K562 (cell line): ENCODE measurements around the gene LIF. TPM values are rescaled to one million over a fixed set of nuclear protein-coding genes. Genes with fewer than 3 reads are reported as not detected.

Experiments
- ATAC-seq: fragments of 200-7000 bp; cut with Tn5 transposase; 3 replicates; pipeline ENCODE4 v1.9.1; 2020; ENCODE audit warnings: moderate library complexity
- BruUV-seq: library from RNA; stranded (reverse); fragments of 400-500 nt; replicated peaks from 2 replicates; lab custom pipeline; 2021; lab: Mats Ljungman, UMichigan
- CTCF ChIA-PET: fragments of 300-600 bp; formaldehyde crosslinking; extraction: SDS; loops from one replicate; lab custom pipeline; 2021; ENCODE audit warnings: low intra/inter-chr PET ratio; lab: Yijun Ruan, JAX
- POLR2A ChIA-PET: fragments of 300-600, 350-650 bp; sonication (Branson Sonifier 250); formaldehyde crosslinking; extraction: SDS; loops from one replicate; lab custom pipeline; 2021; ENCODE audit warnings: antibody characterized with exemption, inconsistent platforms; lab: Yijun Ruan, JAX
- DNase-seq, 4 experiments: peaks; one replicate each; pipeline versions ENCODE4 v3.0.0 to v3.0.0-alpha.2; 2011 to 2018; ENCODE audit warnings: low spot score in 3 of 4, mixed read lengths in 3 of 4; ENCODE audit errors: extremely low read depth in 1 of 4
- FAIRE-seq: peaks from 2 replicates; lab custom pipeline; 2011; peaks lifted over from hg19 to GRCh38; lab: Jason Lieb, UNC
- H2AFZ ChIP-seq: 2 replicates; pipeline ENCODE4 v1.6.0; 2011; ENCODE audit warnings: low read depth, low read length, control low read depth, inconsistent platforms
- H3K27ac ChIP-seq: fragments of 200-600 bp; 3 replicates; pipeline ENCODE4 v1.8.0; 2011; ENCODE audit warnings: low read depth, mild to moderate bottlenecking, control low read depth, inconsistent platforms, low read length, moderate library complexity, mixed read lengths; ENCODE audit errors: extremely low read depth
- H3K27me3 ChIP-seq, 2 experiments: fragments of 300-600 bp in 1 of 2; 2 replicates in 1 of 2; 3 replicates in 1 of 2; pipeline versions ENCODE4 v1.6.0 to v1.8.0; 2011; ENCODE audit warnings: inconsistent platforms in 2 of 2, low read length in 2 of 2, mild to moderate bottlenecking in 1 of 2, mixed read lengths in 1 of 2, moderate library complexity in 1 of 2; ENCODE audit not compliant: control insufficient read depth in 2 of 2, insufficient read depth in 2 of 2
- H3K36me3 ChIP-seq: fragments of 300-600 bp; 3 replicates; pipeline ENCODE4 v1.8.0; 2011; ENCODE audit warnings: mild to moderate bottlenecking, low read length, inconsistent platforms; ENCODE audit not compliant: control insufficient read depth, insufficient read depth
- H3K4me1 ChIP-seq, 2 experiments: fragments of 200-600 bp in 1 of 2; replicated peaks in 1 of 2; 2 replicates in 1 of 2; 3 replicates in 1 of 2; pipeline versions ENCODE4 v1.5.1 to v1.8.0; 2011; ENCODE audit warnings: inconsistent platforms in 2 of 2, low read length in 2 of 2, mild to moderate bottlenecking in 1 of 2, mixed read lengths in 1 of 2, moderate library complexity in 1 of 2; ENCODE audit not compliant: control insufficient read depth in 2 of 2, insufficient read depth in 2 of 2
- H3K4me2 ChIP-seq: 2 replicates; pipeline ENCODE4 v1.6.1; 2011; ENCODE audit warnings: low read length, control low read depth, inconsistent platforms, mixed read lengths; ENCODE audit not compliant: insufficient read depth
- H3K4me3 ChIP-seq: fragments of 200-600 bp; sonication (generic), shearing (Covaris generic); 2 replicates; pipeline ENCODE4 v1.5.1; 2016; ENCODE audit warnings: control low read depth, inconsistent platforms
- H3K79me2 ChIP-seq: fragments of 200-600 bp; 3 replicates; pipeline ENCODE4 v1.8.0; 2011; ENCODE audit warnings: low read length, inconsistent platforms; ENCODE audit not compliant: control insufficient read depth, insufficient read depth
- H3K9ac ChIP-seq, 2 experiments: 2 replicates each; pipeline versions ENCODE4 v1.6.0 to v1.6.1; 2011; ENCODE audit warnings: low read depth in 2 of 2, low read length in 2 of 2, control low read depth in 1 of 2, inconsistent platforms in 1 of 2, mild to moderate bottlenecking in 1 of 2, mixed read lengths in 1 of 2; ENCODE audit not compliant: insufficient read depth in 1 of 2
- H3K9me1 ChIP-seq: one replicate; pipeline ENCODE4 v1.6.0; 2011; ENCODE audit warnings: inconsistent platforms, mild to moderate bottlenecking, low read length, moderate library complexity; ENCODE audit not compliant: control insufficient read depth, insufficient read depth
- H3K9me3 ChIP-seq: replicated peaks from 2 replicates; pipeline ENCODE4 v1.5.1; 2011; ENCODE audit warnings: low read depth, low read length, inconsistent platforms; ENCODE audit not compliant: control insufficient read depth, insufficient read depth
- H4K20me1 ChIP-seq: replicated peaks from 2 replicates; pipeline ENCODE4 v1.6.1; 2011; ENCODE audit warnings: low read length, inconsistent platforms, mixed read lengths; ENCODE audit not compliant: control insufficient read depth, insufficient read depth
- ELF1 ChIP-seq: fragments of 200-800 bp; sonication (Bioruptor generic); IDR thresholded peaks from 2 replicates; pipeline ENCODE4 v1.6.1; 2016; ENCODE audit warnings: missing genetic modification characterization, missing compliant biosample characterization
- PHF20 ChIP-seq: fragments of 450-650 bp; IDR thresholded peaks from 2 replicates; pipeline ENCODE4 v1.6.1; 2018; ENCODE audit not compliant: partially characterized antibody
- SP1 ChIP-seq: sonication (generic); formaldehyde crosslinking; IDR thresholded peaks from 2 replicates; pipeline ENCODE4 v1.8.1; 2022; ENCODE audit warnings: mild to moderate bottlenecking, missing genetic modification reagents
- VEZF1 ChIP-seq: fragments of 200-800 bp; sonication (Bioruptor generic); IDR thresholded peaks from 2 replicates; pipeline ENCODE4 v1.6.1; 2017; ENCODE audit warnings: missing genetic modification characterization, missing compliant biosample characterization
- ZBTB7A ChIP-seq: IDR thresholded peaks from 2 replicates; pipeline ENCODE4 v1.6.1; 2011; ENCODE audit warnings: low read depth, mild to moderate bottlenecking, low read length, moderate library complexity, borderline replicate concordance; ENCODE audit not compliant: control insufficient read depth
- WGBS: fragments of 100-300 bp; shearing (Covaris generic); methylation state at CpG from one replicate; pipeline ENCODE4 v1.1.6; 2016; ENCODE audit warnings: low coverage, mixed read lengths; ENCODE audit not compliant: insufficient coverage; ENCODE audit errors: missing lambda C conversion rate; 5-methylcytosine and 5-hydroxymethylcytosine counted together
- in situ Hi-C: fragments of 300-500 bp; cut with MboI; formaldehyde crosslinking; loops from 4 replicates; pipeline ENCODE4 v1.15.0; 2018; ENCODE audit warnings: inconsistent platforms, mixed read lengths
- intact Hi-C: fragments of 100-400 bp; cut with micrococcal nuclease; formaldehyde crosslinking; loops from 2 replicates; pipeline ENCODE4 v1.14.2; 2022
- polyA plus RNA-seq, 8 experiments: library from polyadenylated mRNA; depleted of rRNA in 4 of 8; stranded (reverse) in 5 of 8; unstranded in 3 of 8; fragments of >200 nt; fragmentation: Nextera tagmentation in 2 of 8; fragmentation: Illumina TruSeq in 1 of 8; extraction: Ambion mirVana in 2 of 8; extraction: Trizol in 1 of 8; gene quantifications; 2 replicates each; pipeline versions ENCODE4 v1.2.1 to v1.2.3, GENCODE V29; 2011 to 2014; ENCODE audit warnings: inconsistent platforms in 1 of 8, missing spikeins in 1 of 8
- total RNA-seq, 7 experiments: library from RNA; depleted of rRNA in 6 of 7; stranded (reverse); fragments of >200 nt in 6 of 7; fragmentation: Illumina TruSeq in 2 of 7; extraction: Trizol in 2 of 7; gene quantifications; 2 replicates each; pipeline versions ENCODE4 v1.2.1 to v1.2.3, GENCODE V29; 2011 to 2021; ENCODE audit warnings: low replicate concordance in 1 of 7

The LIF gene
- total and polyA plus RNA-seq, 9 of the 15 experiments (the other 6 are each of a cell fraction or from before 2014, with no cell fraction given), result 0.05 to 0.39 (median 0.18) TPM; not detected in 3

DNA sequence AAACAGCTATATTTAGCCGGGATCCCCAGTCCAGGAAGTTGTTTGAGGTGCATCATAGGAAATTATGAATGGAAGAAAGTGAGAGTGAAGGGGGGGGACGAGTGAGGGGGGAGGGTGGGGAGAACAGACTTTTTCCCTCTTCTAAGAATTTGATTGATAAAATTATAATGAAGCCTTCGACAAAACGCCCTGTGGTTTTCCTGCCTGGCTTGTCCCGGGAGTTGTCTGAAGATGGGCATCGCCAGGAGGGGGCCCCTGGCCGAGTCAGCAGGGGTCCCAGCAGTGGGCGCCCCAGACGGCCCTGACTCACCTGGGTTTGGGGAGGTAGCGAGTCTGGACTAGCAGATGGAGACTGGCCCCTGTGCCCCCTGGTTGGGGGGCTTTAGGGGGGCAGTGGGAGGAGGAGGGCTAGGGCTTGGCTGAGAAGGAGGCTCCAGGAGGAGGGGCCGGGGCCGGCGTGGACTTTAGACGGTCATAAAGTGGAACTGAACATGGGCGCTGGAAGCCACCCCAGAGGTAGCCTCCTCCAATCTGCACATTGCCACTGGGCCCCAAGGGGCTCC, 336 bp upstream of the LIF start:
- TF ChIP-seq VEZF1 (CRISPR knock-in tag) (0 out of 2 replicates have a peak, but pooled peaks have one; percentile 4), SP1 (CRISPR knock-in tag) (no peak), ELF1 (tag) (no peak), PHF20 (no peak), ZBTB7A (peak; percentile 23; the same call in 1 of the 2 replicates)
- peaks cover 0 to 39% of the 10 kb centered on the region in 2 experiments; a peak in 2 of 5 replicates for H3K27me3 ChIP-seq
- 0 out of 2 replicates have a peak overlapping the region, but pooled peaks have one; percentile 50 for H2AFZ ChIP-seq
- BruUV-seq, result no TSS peak
- H3K4me2 ChIP-seq, result peak overlapping the region; percentile 55; the same call in 1 of the 2 replicates
- H3K9me1 ChIP-seq, result no peaks in the 10 kb centered on the region
- FAIRE-seq (no peak), ATAC-seq (no peak), DNase-seq (no peak)
- H3K9ac ChIP-seq, result no peak overlapping the region
- H3K27ac ChIP-seq, result no peak overlapping the region
- in situ Hi-C loops, result no loop called here
- intact Hi-C loops, result no loop called here
- POLR2A ChIA-PET, result no interaction called here
- H3K4me3 ChIP-seq, result no peak overlapping the region
- no peaks in the 10 kb centered on the region for H3K79me2 ChIP-seq
- 0 out of 2 replicates have a peak, but pooled peaks cover 4% of the 10 kb centered on the region for H4K20me1 ChIP-seq
- H3K4me1 ChIP-seq, result peaks cover 0 to 28% of the 10 kb centered on the region in 2 experiments; a peak in 2 of 5 replicates
- CTCF ChIA-PET, result no interaction called here
- no peaks in the 10 kb centered on the region for H3K36me3 ChIP-seq
- no peaks in the 10 kb centered on the region for H3K9me3 ChIP-seq
- 0% methylated on average over 1 of the region's 15 CpGs for WGBS
